ENCODE measurements around the gene PIEZO2.

DNA sequence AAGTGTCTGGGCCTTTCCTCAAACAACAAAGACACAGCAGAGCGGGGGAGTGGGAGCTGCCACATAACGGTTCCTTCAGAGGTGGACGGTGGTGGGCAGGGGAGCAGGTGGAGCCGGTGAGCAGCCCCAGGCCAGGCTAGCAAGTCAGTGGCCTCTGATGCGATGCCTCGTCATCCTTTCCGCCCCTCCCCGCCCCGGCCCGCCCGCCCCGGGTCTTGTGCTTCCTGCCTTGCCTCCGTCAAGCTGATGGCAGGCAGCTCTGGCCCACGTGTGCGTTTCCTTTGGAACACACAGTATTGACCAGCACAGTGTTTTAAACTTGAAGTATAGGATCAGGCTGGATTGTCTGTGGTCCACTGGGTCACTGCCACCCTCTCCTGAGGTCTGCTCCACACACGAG, 38.9 kb downstream of the PIEZO2 start:
- TF ChIP-seq, protein P1, sequence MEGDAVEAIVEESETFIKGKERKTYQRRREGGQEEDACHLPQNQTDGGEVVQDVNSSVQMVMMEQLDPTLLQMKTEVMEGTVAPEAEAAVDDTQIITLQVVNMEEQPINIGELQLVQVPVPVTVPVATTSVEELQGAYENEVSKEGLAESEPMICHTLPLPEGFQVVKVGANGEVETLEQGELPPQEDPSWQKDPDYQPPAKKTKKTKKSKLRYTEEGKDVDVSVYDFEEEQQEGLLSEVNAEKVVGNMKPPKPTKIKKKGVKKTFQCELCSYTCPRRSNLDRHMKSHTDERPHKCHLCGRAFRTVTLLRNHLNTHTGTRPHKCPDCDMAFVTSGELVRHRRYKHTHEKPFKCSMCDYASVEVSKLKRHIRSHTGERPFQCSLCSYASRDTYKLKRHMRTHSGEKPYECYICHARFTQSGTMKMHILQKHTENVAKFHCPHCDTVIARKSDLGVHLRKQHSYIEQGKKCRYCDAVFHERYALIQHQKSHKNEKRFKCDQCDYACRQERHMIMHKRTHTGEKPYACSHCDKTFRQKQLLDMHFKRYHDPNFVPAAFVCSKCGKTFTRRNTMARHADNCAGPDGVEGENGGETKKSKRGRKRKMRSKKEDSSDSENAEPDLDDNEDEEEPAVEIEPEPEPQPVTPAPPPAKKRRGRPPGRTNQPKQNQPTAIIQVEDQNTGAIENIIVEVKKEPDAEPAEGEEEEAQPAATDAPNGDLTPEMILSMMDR (IDR thresholded peaks at IDR 0.05): no peak
- TF ChIP-seq POLR2A (IDR thresholded peaks at IDR 0.05): no peak

Data from heart left ventricle (tissue), 13 donors.